H9 (cell line): Measurements from ENCODE around the gene CBR1. TPM values are rescaled to one million over a fixed set of nuclear protein-coding genes. Genes with fewer than 3 reads are reported as not detected.

ENCODE experiments used
- DNase-seq: peaks from one replicate; pipeline ENCODE4 v3.0.0-alpha.2; 2017
- H2AFZ ChIP-seq: one replicate; pipeline ENCODE4 v1.6.1; 2013; ENCODE audit warnings: mild to moderate bottlenecking, low read length, control low read depth, moderate library complexity
- H2AK5ac ChIP-seq: 2 replicates; pipeline ENCODE4 v1.6.1; 2013; ENCODE audit warnings: low read length, control low read depth, mixed read lengths; ENCODE audit not compliant: insufficient read length
- H2BK120ac ChIP-seq: one replicate; pipeline ENCODE4 v1.6.1; 2013; ENCODE audit warnings: low read depth, mild to moderate bottlenecking, low read length, control low read depth, inconsistent platforms; ENCODE audit not compliant: poor library complexity, severe bottlenecking
- H2BK12ac ChIP-seq: 2 replicates; pipeline ENCODE4 v1.6.1; 2013; ENCODE audit warnings: low read length, control low read depth, mixed read lengths, low read depth; ENCODE audit not compliant: insufficient read length
- H2BK15ac ChIP-seq: 2 replicates; pipeline ENCODE4 v1.6.1; 2013; ENCODE audit warnings: low read depth, low read length, control low read depth
- H2BK20ac ChIP-seq: one replicate; pipeline ENCODE4 v1.6.1; 2013; ENCODE audit warnings: low read depth, mild to moderate bottlenecking, low read length, control low read depth, inconsistent platforms; ENCODE audit not compliant: poor library complexity, severe bottlenecking
- H2BK5ac ChIP-seq: 2 replicates; pipeline ENCODE4 v1.6.1; 2013; ENCODE audit warnings: low read length, control low read depth, mixed read lengths; ENCODE audit not compliant: insufficient read length
- H3K14ac ChIP-seq: 2 replicates; pipeline ENCODE4 v1.6.1; 2013; ENCODE audit warnings: low read length, control low read depth; ENCODE audit not compliant: insufficient read depth
- H3K18ac ChIP-seq: 2 replicates; pipeline ENCODE4 v1.6.1; 2013; ENCODE audit warnings: low read depth, mild to moderate bottlenecking, mixed read lengths, low read length, control low read depth; ENCODE audit not compliant: insufficient read length
- H3K23ac ChIP-seq: 2 replicates; pipeline ENCODE4 v1.6.1; 2013; ENCODE audit warnings: low read length, control low read depth, mixed read lengths, low read depth; ENCODE audit not compliant: insufficient read length
- H3K23me2 ChIP-seq: 2 replicates; pipeline ENCODE4 v1.6.1; 2013; ENCODE audit warnings: low read depth, mild to moderate bottlenecking, mixed read lengths, low read length, control low read depth; ENCODE audit not compliant: insufficient read length, poor library complexity, severe bottlenecking
- H3K27ac ChIP-seq: 2 replicates; pipeline ENCODE4 v1.5.1; 2013; ENCODE audit warnings: low read length, control low read depth, mixed read lengths, low read depth; ENCODE audit not compliant: insufficient read length
- H3K27me3 ChIP-seq: 2 replicates; pipeline ENCODE4 v1.6.1; 2013; ENCODE audit warnings: low read length, control low read depth, inconsistent platforms; ENCODE audit not compliant: insufficient read depth
- H3K4ac ChIP-seq: 2 replicates; pipeline ENCODE4 v1.6.1; 2013; ENCODE audit warnings: low read depth, mild to moderate bottlenecking, control low read depth, inconsistent platforms, low read length, moderate library complexity
- H3K4me1 ChIP-seq: 2 replicates; pipeline ENCODE4 v1.6.1; 2013; ENCODE audit warnings: low read length, control low read depth, inconsistent platforms; ENCODE audit not compliant: insufficient read depth
- H3K4me2 ChIP-seq: 2 replicates; pipeline ENCODE4 v1.6.1; 2013; ENCODE audit warnings: low read length, control low read depth, mixed read lengths; ENCODE audit not compliant: insufficient read length, insufficient read depth
- H3K56ac ChIP-seq: 2 replicates; pipeline ENCODE4 v1.6.1; 2013; ENCODE audit warnings: low read depth, mild to moderate bottlenecking, mixed read lengths, low read length, control low read depth; ENCODE audit not compliant: insufficient read length
- H3K79me1 ChIP-seq: 2 replicates; pipeline ENCODE4 v1.6.1; 2013; ENCODE audit warnings: low read depth, mild to moderate bottlenecking, moderate library complexity, low read length, control low read depth, inconsistent platforms; ENCODE audit not compliant: insufficient read depth, poor library complexity, severe bottlenecking
- H3K79me2 ChIP-seq: 2 replicates; pipeline ENCODE4 v1.6.1; 2013; ENCODE audit warnings: low read length, control low read depth, inconsistent platforms; ENCODE audit not compliant: insufficient read depth
- H3K9ac ChIP-seq: 2 replicates; pipeline ENCODE4 v1.6.1; 2013; ENCODE audit warnings: low read length, control low read depth, mixed read lengths; ENCODE audit not compliant: insufficient read length; ENCODE audit errors: extremely low read depth
- H3K9me3 ChIP-seq: one replicate; pipeline ENCODE4 v1.6.1; 2013; ENCODE audit warnings: low read depth, low read length, inconsistent platforms; ENCODE audit not compliant: control insufficient read depth
- H3T11ph ChIP-seq: one replicate; pipeline ENCODE4 v1.6.1; 2013; ENCODE audit warnings: mild to moderate bottlenecking, low read length, control low read depth, inconsistent platforms
- H4K20me1 ChIP-seq: one replicate; pipeline ENCODE4 v1.6.1; 2013; ENCODE audit not compliant: control insufficient read depth, insufficient read length, insufficient read depth
- H4K5ac ChIP-seq: 2 replicates; pipeline ENCODE4 v1.6.1; 2013; ENCODE audit warnings: low read depth, mild to moderate bottlenecking, mixed read lengths, low read length, control low read depth; ENCODE audit not compliant: insufficient read length
- H4K8ac ChIP-seq: replicated peaks from 2 replicates; pipeline ENCODE4 v1.6.1; 2013; ENCODE audit warnings: low read length, control low read depth, mixed read lengths, low read depth; ENCODE audit not compliant: insufficient read length
- H4K91ac ChIP-seq: 2 replicates; pipeline ENCODE4 v1.6.1; 2013; ENCODE audit warnings: low read depth, mild to moderate bottlenecking, moderate library complexity, mixed read lengths, low read length, control low read depth; ENCODE audit not compliant: insufficient read length
- H3K27ac Mint-ChIP-seq, 3 experiments: 2 replicates in 2 of 3; 3 replicates in 1 of 3; pipeline ENCODE4 v1.8.0; 2020 to 2021; ENCODE audit warnings: mixed read lengths in 3 of 3, mild to moderate bottlenecking in 1 of 3, moderate library complexity in 1 of 3
- H3K27me3 Mint-ChIP-seq: 2 replicates; pipeline ENCODE4 v1.8.0; 2021; ENCODE audit warnings: low read depth, mild to moderate bottlenecking, moderate library complexity, mixed read lengths
- H3K36me3 Mint-ChIP-seq, 3 experiments: 2 replicates in 2 of 3; 3 replicates in 1 of 3; pipeline ENCODE4 v1.8.0; 2020 to 2021; ENCODE audit warnings: low read depth in 3 of 3, mixed read lengths in 3 of 3; ENCODE audit not compliant: insufficient read depth in 1 of 3
- H3K4me1 Mint-ChIP-seq, 2 experiments: 2 replicates each; pipeline ENCODE4 v1.8.0; 2020; ENCODE audit warnings: mixed read lengths in 2 of 2
- H3K4me3 Mint-ChIP-seq, 2 experiments: 2 replicates in 1 of 2; 3 replicates in 1 of 2; pipeline ENCODE4 v1.8.0; 2020 to 2021; ENCODE audit warnings: mild to moderate bottlenecking in 2 of 2, mixed read lengths in 2 of 2, moderate library complexity in 1 of 2
- H3K9me3 Mint-ChIP-seq, 2 experiments: 2 replicates in 1 of 2; 3 replicates in 1 of 2; pipeline ENCODE4 v1.8.0; 2020; ENCODE audit warnings: mild to moderate bottlenecking in 2 of 2, mixed read lengths in 2 of 2, moderate library complexity in 1 of 2
- CTCF ChIP-seq: fragments of 200-600 bp; sonication (generic); conservative IDR thresholded peaks from 3 replicates; pipeline ENCODE4 v1.8.0; 2021; ENCODE audit warnings: antibody characterized with exemption, mild to moderate bottlenecking
- WGBS: extraction: QIAGEN DNeasy Blood & Tissue Kit; methylation state at CpG from one replicate; pipeline ENCODE4 v1.1.7; 2013; ENCODE audit warnings: missing lambda C conversion rate, low lambda C conversion rate, mixed read lengths; ENCODE audit not compliant: insufficient read length; ENCODE audit errors: extremely low coverage; 5-methylcytosine and 5-hydroxymethylcytosine counted together
- total RNA-seq: library from RNA; stranded (reverse); gene quantifications from 2 replicates; pipeline ENCODE4 v1.2.1, GENCODE V29; 2021

CBR1 gene
- total RNA-seq, 1 experiment from 2014 or later, result 5.7 TPM

GRCh38 chr21:36068748-36069398, 951 bp upstream of the CBR1 start:
- Histone ChIP-seq H3K27me3 (no peaks in the 10 kb centered on the region), H2BK20ac (no peak overlapping the region), H3K4me2 (no peak overlapping the region), H2BK120ac (no peak overlapping the region), H2BK5ac (no peak overlapping the region), H4K91ac (no peak overlapping the region), H3K14ac (no peak overlapping the region), H3K27ac (no peak overlapping the region), H4K20me1 (no peaks in the 10 kb centered on the region), H3K18ac (no peak overlapping the region), H3K79me1 (no peaks in the 10 kb centered on the region), H3K23me2 (peaks cover 5% of the 10 kb centered on the region), H4K5ac (no peak overlapping the region), H2AK5ac (no peak overlapping the region), H3K23ac (no peak overlapping the region), H3K4me1 (peaks cover 2% of the 10 kb centered on the region; the same call in 1 of the 2 replicates), H3K4ac (no peak overlapping the region), H4K8ac (no peak overlapping the region), H3K56ac (no peak overlapping the region), H3K9me3 (peaks cover 14% of the 10 kb centered on the region), H2BK15ac (no peak overlapping the region), H3K79me2 (no peaks in the 10 kb centered on the region; the same call in 1 of the 2 replicates), H2AFZ (no peak overlapping the region), H3K9ac (no peak overlapping the region), H2BK12ac (no peak overlapping the region), H3T11ph (no peak overlapping the region)
- Mint-ChIP-seq H3K36me3 (peaks cover 6 to 22% (median 20%) of the 10 kb centered on the region in 3 experiments), H3K9me3 (peaks cover 10 to 14% of the 10 kb centered on the region in 2 experiments), H3K4me1 (peaks cover 12% of the 10 kb centered on the region in 2 experiments), H3K27me3 (no peaks in the 10 kb centered on the region; the same call in 1 of the 2 replicates), H3K27ac (no peak overlapping the region), H3K4me3 (no peak overlapping the region)
- DNase-seq, result no peak
- TF ChIP-seq CTCF, result no peak
- WGBS, result no CpG with 5 or more reads among the region's 5 CpGs
